HG03039 (cell line): Measurements from ENCODE around the gene VMP1.
"Not testable (repeated sequence)": the region's sequence is repeated elsewhere in the genome, so short reads cannot be mapped to it uniquely, and the experiment has no call there.

Experiments
- ATAC-seq: cut with Tn5 transposase; IDR thresholded peaks from one replicate; pipeline ENCODE4 v1.9.1; 2021; ENCODE audit warnings: mild to moderate bottlenecking, moderate library complexity; ENCODE audit not compliant: unreplicated experiment

The VMP1 gene

DNA sequence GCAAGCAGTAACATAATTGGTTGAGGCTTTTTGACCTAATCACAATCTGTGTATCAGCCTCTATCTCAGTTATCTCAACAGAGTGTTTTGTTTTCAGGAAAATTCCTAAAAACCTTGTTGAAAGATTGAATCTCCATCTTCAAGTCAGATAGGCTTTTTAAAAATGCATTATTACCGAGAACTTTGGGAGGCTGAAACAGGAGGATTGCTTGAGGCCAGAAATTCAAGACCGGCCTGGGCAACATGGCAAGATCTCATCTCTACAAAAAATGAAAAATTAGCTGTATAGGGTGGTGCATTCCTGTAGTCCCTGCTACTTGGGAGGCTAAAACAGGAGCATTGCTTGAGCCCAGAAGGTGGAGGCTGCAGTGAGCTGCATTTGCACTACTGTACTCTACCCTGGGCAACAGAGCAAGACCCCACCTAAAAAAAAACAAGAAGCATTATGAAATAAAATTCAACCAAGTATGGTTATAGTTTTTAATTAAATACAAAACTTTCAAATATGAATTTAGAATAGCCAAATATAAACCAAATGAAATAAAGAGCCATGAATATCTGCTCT is 68.4 kb downstream of the VMP1 start:
- no peak for ATAC-seq

DNA sequence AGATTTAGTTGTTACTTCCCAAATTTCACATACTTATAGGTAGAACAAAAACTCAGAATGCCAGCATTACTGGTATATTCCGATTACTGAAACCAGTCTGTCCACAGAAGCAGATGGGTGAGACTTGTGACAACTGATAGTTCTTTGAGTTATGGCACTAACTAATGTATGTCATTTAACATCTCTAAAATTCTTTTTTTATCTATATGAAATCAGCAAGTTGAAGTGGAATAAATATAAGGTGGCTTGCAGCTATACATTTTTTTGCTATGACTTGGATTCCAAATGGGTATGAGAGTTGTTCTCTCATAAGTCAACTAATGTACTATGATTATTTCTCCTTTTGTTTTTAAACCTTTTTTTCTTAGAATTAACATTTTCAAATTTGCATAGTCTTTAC is 69.1 kb downstream of the VMP1 start:
- ATAC-seq: no peak

DNA sequence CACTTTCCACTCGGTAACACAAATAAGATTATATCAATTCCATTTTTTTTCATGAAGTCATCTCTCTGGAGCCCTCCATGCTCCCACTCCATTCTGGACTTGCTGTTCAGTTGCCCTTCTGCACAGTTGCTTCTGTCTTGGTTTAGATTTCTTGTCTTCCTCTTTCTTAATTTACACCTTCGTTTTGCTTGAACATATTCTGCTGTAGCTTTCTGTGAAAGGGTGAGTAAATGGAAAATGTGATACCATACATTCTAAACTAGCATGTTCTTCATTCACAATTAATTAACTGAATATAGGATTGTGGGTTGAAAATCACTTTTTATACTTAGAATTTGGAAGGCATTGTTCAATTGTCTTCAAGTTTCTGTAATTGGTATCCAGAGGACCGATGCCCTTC is 69.6 kb downstream of the VMP1 start:
- ATAC-seq: no peak

DNA sequence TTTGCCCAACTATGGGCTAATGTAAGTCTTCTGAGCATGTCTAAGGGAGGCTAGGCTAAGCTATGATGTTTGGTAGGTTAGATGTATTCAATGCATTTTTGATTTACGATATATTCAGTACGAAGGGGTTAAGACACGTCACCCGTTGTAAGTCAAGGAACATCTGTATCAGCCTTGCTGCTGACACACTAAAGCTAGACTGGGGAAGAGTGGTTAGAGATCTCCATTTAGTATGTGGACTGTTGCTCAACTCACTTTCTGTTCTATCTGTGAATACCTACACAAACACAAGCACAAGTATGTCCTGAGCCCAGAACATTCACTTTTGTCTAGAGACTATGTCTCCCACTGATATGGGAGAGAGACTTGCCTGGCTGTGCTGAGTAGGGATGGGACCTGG is 71.5 kb downstream of the VMP1 start:
- no peak for ATAC-seq

DNA sequence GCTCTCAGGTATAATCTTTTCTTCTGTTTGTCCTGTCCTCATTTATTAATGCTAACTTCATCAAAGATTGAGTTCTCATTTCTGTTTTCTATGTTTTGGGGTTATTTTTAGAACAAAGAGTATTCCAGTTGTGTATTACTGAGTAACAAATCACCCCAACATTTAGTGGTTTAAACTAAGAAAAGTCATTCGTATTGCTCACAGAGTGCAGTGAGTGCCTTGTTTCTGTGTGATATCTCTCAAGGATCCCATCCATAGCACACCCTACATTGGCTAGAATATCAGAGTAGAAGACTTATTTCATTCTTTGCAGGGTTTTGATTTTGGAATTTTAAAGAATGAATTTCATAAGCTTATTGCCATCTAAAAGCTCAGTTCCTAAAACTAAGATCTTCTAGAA is 72.1 kb downstream of the VMP1 start:
- no peak for ATAC-seq

DNA sequence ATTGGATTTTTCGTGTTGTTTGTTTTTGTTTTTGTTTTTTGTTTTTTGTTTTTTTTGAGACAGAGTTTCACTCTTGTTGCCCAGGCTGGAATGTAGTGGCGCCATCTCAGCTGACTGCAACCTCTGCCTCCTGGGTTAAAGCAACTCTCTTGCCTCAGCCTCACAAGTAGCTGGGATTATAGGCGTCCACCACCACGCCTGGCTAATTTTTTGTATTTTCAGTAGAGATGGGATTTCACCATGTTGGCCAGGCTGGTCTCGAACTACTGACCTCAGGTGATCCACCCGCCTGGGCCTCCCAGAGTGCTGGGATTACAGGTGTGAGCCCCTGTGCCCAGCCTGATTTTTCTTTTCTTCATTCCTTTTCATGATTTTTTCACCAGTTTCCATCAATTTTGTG is 73.1 kb downstream of the VMP1 start:
- not testable (repeated sequence) for ATAC-seq

DNA sequence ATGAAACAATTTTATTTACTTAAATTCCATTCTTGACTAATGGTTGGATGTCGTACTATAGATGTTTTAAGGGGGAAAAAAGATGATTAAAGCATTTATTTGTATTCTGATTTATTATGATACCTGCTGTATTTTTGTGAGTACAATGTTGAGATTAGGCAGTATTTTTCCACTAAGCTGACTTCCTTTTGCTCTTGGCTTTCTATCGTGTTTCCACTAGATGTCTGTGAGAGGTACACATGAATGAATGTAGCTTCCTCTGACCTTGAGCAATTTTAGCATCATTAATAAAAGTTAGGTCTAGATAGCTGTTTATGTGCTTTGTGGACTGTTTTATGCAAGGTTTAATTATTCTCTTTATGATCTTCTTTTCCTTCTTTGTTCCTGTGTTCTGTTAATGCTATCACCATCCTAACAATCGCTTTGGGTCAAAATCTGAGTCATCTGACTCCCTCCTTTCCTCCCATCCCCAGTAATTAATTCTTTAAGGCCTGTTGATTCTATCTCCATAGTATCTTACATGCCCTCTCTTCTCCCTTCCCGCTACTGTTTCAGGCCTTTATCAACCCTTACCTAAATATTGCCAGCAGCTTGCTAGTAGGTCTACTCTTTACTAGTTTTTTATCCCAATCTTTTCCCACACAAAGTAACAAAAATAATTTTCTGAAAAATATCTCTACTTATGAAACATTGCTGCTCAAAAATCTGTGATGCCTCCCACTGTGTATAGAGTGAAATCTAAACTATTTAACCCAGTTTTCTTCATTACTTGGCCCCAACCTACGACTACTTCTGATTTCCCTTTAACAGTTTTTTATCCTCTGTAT is 76.0 kb downstream of the VMP1 start:
- no peak for ATAC-seq

DNA sequence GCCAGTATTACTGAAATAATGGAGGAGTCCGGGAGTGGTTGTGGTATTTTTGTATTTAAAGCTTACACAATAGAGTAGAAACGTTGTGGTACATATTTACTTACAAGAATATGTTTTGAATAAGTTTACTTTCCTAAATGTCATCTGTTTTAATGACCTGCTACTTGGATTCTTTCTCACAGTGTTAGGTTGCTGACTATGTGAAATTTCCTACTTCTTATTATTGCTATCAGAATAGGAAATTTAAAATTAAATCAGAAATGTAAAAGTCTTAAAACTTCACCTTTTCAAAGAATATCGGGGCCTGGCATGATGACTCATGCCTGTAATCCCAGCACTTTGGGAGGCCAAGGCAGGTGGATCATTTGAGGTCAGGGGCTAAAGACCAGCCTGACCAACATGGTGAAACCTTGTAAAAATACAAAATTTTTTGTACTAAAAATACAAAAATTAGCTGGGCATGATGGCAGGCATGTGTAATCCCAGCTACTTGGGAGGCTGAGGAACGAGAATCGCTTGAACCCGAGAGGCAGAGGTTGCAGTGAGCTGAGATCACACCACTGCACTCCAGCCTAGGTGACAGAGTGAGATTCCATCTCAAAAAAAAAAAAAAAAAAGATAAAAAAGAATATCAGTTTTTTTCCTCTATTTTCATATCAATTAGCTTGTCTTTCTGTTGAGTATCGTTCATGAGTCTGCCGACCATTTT is 77.8 kb downstream of the VMP1 start:
- no peak for ATAC-seq

DNA sequence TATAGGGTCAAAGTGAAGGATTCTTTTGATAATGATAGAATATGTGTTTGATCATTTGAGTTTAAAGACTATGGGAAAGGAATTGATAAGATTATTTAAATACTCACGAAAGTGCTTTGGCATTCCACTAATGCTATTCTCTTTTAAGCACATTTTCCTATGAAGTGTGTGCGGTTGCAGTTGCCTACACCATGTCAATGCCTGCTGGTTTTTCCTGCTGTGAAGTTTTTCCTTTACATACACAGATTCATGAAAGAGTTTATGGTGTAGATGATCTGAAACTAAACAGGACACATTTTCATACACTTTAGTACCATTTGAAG is 78.7 kb downstream of the VMP1 start:
- no peak for ATAC-seq

DNA sequence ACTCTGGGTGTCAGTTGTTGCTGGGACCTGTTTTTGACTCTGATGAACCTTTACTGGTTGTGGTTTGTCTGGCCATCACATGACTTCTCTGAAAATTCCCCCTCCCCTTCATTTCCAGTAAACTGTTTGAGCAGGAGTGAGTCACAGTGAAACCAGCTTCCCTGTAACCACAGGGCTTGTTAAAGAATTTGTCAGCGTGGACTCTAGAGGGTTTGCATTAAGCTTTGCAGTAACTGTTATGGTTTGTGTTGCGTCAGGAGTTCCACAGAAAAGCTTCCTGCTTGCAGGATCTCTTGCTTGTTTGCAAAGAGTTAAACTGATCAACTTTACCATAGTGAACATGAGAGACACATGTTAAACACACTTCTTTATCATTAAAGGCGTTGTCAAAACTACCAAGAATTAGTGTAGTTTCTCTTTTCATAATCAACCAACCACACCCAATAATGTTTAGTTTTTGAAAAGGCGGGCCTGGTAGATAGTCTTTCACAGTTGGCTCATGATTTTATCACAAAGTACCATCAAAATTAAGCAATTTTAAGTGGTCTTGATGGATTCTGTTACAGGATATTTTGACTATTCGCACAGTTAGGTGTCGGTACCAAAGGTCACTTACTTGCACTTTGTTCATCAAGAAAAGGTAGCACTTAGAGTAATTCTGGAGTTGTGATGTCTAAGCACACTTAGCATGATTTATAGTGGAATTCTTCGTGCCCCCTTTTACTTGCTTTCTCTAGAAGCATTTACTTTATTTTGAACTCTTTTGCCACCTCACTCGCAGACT is 79.3 kb downstream of the VMP1 start:
- ATAC-seq: peak; percentile 81

DNA sequence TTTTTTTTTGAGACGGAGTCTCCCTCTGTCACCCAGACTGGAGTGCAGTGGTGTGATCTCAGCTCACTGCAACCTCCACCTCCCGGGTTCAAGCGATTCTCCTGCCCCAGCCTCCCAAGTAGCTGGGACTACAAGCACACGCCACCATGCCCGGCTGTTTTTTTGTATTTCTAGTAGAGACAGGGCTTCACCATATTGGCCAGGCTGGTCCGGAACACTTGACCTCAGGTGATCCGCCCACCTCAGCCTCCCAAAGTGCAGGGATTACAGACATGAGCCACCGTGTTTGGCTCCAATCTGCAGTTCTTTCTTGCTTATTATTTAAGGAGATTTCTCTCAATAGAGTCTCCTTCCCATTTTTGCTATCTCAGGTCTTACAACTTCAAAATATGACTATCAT is 82.4 kb downstream of the VMP1 start:
- not testable (repeated sequence) for ATAC-seq

DNA sequence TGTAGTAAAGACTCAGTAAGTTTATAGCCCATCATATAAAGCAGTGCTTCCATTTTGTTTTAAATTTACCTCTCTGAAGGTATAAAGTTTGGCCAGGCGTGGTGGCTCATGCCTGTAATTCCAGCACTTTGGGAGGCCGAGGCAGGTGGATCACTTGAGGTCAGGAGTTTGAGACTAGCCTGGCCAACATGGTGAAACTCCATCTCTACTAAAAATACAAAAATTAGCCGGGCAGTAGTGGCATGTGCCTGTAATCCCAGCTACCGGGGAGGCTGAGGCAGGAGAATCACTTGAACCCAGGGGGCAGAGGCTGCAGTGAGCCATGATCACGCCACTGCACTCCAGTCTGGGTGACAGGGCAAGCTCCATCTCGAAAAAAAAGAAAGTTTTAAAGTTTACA is 83.0 kb downstream of the VMP1 start:
- not testable (repeated sequence) for ATAC-seq

DNA sequence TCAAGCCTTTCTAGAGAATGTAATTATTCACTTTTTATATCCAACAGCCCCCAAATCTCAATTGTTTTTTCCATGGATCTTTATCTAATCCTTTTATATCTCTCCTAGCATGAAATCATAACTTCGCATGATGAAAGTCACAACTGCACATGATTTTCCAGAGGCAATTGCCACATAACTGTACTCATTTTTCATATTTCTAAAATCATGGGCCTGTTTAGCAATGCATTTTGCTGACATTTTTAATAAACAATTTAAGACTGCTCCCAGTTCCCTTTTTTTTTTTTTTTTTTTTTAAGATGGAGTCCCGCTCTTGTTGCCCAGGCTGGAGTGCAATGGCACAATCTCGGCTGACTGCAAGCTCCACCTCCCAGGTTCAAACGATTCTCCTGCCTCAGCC is 83.5 kb downstream of the VMP1 start:
- no peak for ATAC-seq

DNA sequence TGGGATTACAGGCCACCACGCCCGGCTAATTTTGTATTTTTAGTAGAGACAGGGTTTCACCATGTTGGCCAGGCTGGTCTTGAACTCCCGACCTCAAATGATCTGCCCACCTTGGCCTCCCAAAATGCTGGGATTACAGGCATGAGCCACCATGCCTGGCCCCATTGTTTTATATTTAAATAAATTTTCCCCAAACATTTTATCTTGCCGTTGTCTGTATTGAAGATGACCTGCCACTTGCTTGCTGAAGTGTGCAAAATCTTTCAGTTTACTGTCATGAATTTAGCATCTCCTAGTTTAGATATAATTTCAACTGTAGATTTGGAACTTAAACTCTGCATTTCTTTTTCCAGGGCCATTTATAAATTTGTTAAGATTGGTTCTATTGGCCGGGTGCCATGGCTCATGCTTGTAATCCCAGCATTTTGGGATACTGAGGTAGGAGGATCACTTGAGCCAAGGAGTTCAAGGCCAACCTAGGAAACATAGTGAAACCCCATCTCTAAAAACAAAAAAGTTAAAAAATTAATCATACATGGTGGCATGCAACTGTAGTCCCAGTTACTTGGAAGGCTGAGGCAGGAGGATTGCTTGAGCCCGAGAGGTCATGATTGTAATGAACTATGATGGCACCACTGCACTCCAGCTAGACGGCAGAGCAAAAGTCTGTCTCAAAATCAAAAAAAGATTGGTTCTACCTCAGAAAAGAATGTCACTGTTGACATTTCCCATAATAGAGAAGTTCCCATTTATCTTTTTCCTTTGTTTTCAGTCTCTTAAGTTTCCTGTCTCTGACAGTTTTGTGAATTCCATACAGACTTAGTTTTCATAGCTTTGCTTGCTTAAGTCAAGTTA is 84.4 kb downstream of the VMP1 start:
- ATAC-seq: no peak

DNA sequence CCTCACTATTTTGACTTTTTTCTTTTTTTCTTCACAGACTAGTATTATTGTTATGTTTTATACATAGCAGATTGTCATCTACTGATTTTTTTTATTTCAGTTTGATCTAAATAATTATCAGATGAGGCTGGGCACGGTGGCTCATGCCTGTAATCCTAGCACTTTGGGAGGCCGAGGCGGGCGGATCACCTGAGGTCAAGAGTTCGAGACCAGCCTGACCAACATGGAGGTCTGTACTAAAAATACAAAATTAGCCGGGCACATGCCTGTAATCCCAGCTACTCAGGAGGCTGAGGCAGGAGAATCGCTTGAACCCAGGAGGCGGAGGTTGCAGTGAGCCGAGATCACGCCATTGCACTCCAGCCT is 85.0 kb downstream of the VMP1 start:
- ATAC-seq: not testable (repeated sequence)

DNA sequence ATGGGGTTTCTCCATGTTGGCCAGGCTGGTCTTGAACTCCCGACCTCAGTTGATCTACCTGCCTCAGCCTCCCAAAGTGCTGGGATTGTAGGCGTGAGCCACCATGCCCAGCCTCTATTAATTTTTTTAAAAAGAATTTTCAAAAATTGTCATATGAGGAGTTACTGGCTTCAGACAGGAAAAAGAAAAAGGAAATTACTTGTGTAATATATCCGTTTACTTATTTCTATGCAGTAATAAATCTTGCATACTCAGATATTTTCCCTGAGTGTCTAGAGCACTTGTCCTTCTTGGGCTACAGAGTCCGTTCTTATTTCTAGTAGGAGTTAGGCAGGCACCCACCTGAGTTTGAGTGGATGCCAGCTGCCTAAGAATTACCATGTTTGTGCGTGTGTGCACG is 85.8 kb downstream of the VMP1 start:
- no peak for ATAC-seq

DNA sequence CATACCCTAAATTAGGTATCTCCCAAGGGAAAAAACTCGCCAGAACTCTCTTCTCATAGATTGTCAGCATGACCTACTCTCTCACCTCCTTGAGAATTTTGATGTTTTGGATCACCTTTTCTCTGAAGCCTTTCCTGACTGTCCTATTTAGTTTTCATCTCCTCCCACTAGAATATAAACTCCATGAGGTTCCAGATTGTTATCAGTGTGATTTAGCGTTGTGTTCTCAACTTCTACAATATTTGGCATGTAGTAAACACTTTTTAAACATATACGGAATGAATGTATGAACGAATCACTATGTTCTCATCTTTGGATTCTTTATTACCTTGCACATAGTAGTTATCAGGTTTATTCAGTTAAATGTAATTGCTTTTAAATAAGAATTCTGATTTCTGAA is 88.7 kb downstream of the VMP1 start:
- ATAC-seq: no peak

DNA sequence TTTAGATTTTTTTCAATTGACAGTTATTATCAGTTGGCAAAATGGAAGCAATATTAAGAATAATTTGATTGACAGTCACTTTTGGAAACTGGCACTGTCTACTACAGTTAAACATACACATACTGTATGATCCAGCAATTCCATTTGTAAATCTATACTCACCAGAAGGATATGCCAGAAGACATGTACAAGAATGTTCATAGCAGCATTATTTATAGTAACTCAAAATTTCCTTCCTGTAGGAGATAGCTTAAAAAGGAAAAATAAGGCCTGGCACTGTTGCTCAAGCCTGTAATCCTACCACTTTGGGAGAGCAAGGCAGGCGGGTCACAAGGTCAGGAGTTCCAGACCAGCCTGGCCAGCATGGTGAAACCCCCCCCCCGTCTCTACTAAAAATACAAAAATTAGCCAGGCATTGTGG is 89.3 kb downstream of the VMP1 start:
- no peak for ATAC-seq

DNA sequence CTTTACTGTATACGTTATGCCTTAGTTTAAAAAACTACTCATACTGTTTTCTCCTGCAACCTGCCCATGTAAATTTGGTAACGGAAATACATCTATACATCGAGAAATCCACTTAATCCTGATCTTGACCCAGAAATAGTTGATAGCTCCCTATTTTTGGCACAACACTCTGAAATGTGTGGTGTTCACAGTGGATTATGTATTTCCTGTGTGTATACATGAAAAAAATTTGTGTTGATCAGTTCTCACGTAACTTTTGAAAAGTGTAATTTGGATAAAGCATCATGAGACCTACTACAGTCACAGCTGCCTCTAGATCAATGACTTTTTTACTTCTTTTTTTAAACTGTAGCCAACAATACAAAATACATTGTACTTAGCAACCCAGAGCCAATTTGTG is 90.7 kb downstream of the VMP1 start:
- ATAC-seq: no peak

DNA sequence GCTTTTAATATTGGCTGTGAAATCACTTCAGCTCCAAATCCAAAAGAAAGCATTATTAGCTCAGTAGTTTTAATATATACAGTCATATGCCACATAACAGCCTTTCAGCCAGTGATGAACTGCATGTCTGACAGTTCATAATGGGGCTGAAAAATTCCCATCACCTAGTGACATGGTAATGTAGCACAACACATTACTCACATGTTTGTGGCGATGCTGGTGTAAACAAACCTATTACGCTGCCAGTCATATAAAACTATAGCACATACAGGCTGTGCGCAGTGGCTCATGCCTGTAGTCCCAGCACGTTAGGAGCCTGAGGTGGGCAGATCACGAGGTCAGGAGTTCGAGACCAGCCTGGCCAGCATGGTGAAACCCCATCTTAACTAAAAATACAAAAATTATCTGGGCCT is 93.1 kb downstream of the VMP1 start:
- ATAC-seq: no peak

DNA sequence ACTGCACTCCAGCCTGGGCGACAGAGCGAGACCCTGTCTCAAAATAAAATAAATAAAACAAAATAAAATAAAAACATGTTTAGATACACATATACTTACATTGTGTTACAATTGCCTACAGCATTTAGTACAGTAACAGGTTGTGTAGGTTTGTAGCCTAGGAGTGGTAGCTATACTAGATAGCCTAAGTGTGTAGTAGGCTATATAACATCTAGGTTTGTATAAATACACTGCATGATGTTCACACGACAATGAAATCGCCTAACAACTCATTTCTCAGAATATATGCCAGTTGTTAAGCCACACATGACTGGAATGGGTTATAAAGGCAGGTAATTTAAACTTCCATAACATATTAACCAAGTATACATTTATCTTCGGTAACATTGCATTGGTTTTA is 94.7 kb downstream of the VMP1 start:
- ATAC-seq: no peak
